HepG2 (cell line): ENCODE data around the gene CSRP3. TPM values are rescaled to one million over a fixed set of nuclear protein-coding genes. Genes with fewer than 3 reads are reported as not detected.

Experiments used
- ADNP ChIP-seq: sonication (generic); formaldehyde crosslinking; IDR thresholded peaks from 2 replicates; pipeline ENCODE4 v1.4.0; 2020; ENCODE audit warnings: missing genetic modification reagents
- ARNT ChIP-seq: fragments of 450-650 bp; IDR thresholded peaks from 2 replicates; pipeline ENCODE4 v1.6.1; 2017
- BORCS8-MEF2B ChIP-seq: sonication (generic); formaldehyde crosslinking; IDR thresholded peaks from 2 replicates; pipeline ENCODE4 v1.8.0; 2022; ENCODE audit warnings: mild to moderate bottlenecking, missing genetic modification reagents
- CHCHD3 ChIP-seq: sonication (generic); formaldehyde crosslinking; IDR thresholded peaks from 2 replicates; pipeline ENCODE4 v1.8.0; 2022; ENCODE audit warnings: mild to moderate bottlenecking, missing genetic modification reagents, moderate library complexity
- ERF ChIP-seq: IDR thresholded peaks from 2 replicates; pipeline ENCODE4 v1.6.1; 2018; ENCODE audit warnings: missing biosample characterization, missing genetic modification reagents
- FOXA1 ChIP-seq, 2 experiments: fragments of 450-650 bp in 1 of 2; sonication (generic) in 1 of 2; formaldehyde crosslinking in 1 of 2; IDR thresholded peaks; 2 replicates each; pipeline versions ENCODE4 v1.4.0 to v1.6.1; 2016 to 2020; ENCODE audit warnings: missing genetic modification reagents in 1 of 2
- KMT2A ChIP-seq: sonication (generic); formaldehyde crosslinking; IDR thresholded peaks from 2 replicates; pipeline ENCODE4 v1.4.0; 2020; ENCODE audit warnings: missing genetic modification reagents
- MED8 ChIP-seq: sonication (generic); formaldehyde crosslinking; IDR thresholded peaks from 2 replicates; pipeline ENCODE4 v1.8.1; 2023; ENCODE audit warnings: mild to moderate bottlenecking, missing genetic modification reagents; ENCODE audit not compliant: insufficient replicate concordance
- NR1H2 ChIP-seq: sonication (generic); formaldehyde crosslinking; IDR thresholded peaks from 2 replicates; pipeline ENCODE4 v1.8.1; 2022; ENCODE audit warnings: low read depth, missing genetic modification reagents, borderline replicate concordance
- NR2F6 ChIP-seq, 2 experiments: IDR thresholded peaks; 2 replicates each; pipeline ENCODE4 v1.6.1; 2016; ENCODE audit warnings: antibody characterized with exemption in 1 of 2, mild to moderate bottlenecking in 1 of 2
- POGZ ChIP-seq: sonication (generic); formaldehyde crosslinking; IDR thresholded peaks from 2 replicates; pipeline ENCODE4 v1.4.0; 2020; ENCODE audit warnings: mild to moderate bottlenecking, missing genetic modification reagents
- RCOR2 ChIP-seq: IDR thresholded peaks from 2 replicates; pipeline ENCODE4 v1.6.1; 2016; ENCODE audit warnings: missing biosample characterization, missing genetic modification reagents
- RXRA ChIP-seq: sonication (generic); formaldehyde crosslinking; IDR thresholded peaks from 2 replicates; pipeline ENCODE4 v1.5.1; 2020; ENCODE audit warnings: missing genetic modification reagents
- SP1 ChIP-seq, 2 experiments: fragments of 450-650 bp in 1 of 2; sonication (generic) in 1 of 2; formaldehyde crosslinking in 1 of 2; IDR thresholded peaks; 2 replicates each; pipeline versions ENCODE4 v1.4.0 to v1.6.1; 2016 to 2020; ENCODE audit warnings: missing genetic modification reagents in 1 of 2
- SP2 ChIP-seq: sonication (generic); formaldehyde crosslinking; IDR thresholded peaks from 2 replicates; pipeline ENCODE4 v1.5.1; 2020; ENCODE audit warnings: mild to moderate bottlenecking, missing genetic modification reagents
- TRIM24 ChIP-seq: sonication (generic); formaldehyde crosslinking; IDR thresholded peaks from 2 replicates; pipeline ENCODE4 v1.8.0; 2022; ENCODE audit warnings: mild to moderate bottlenecking, missing genetic modification reagents
- ZFX ChIP-seq: sonication (generic); formaldehyde crosslinking; IDR thresholded peaks from 2 replicates; pipeline ENCODE4 v1.4.0; 2020; ENCODE audit warnings: mild to moderate bottlenecking, low read depth, missing genetic modification reagents, moderate library complexity
- ZNF362 ChIP-seq: sonication (generic); formaldehyde crosslinking; IDR thresholded peaks from 2 replicates; pipeline ENCODE4 v1.4.0; 2020; ENCODE audit warnings: missing genetic modification reagents, mild to moderate bottlenecking, borderline replicate concordance
- ZNF460 ChIP-seq: sonication (generic); formaldehyde crosslinking; IDR thresholded peaks from 2 replicates; pipeline ENCODE4 v1.5.1; 2020; ENCODE audit warnings: missing genetic modification reagents, mild to moderate bottlenecking, borderline replicate concordance
- ZNF546 ChIP-seq: sonication (generic); formaldehyde crosslinking; conservative IDR thresholded peaks from 2 replicates; pipeline ENCODE4 v1.8.1; 2023; ENCODE audit warnings: mild to moderate bottlenecking, missing genetic modification reagents
- ZNF547 ChIP-seq: sonication (generic); formaldehyde crosslinking; IDR thresholded peaks from 2 replicates; pipeline ENCODE4 v1.5.1; 2020; ENCODE audit warnings: mild to moderate bottlenecking, missing genetic modification reagents
- polyA plus RNA-seq, 8 experiments: library from polyadenylated mRNA; depleted of rRNA in 3 of 8; stranded (reverse) in 7 of 8; unstranded in 1 of 8; fragments of >200 nt; fragmentation: Illumina TruSeq in 4 of 8; extraction: Trizol in 4 of 8; gene quantifications; 2 replicates each; pipeline versions ENCODE4 v1.2.1 to v1.2.3, GENCODE V29; 2011 to 2016; ENCODE audit warnings: low read depth in 4 of 8, missing spikeins in 1 of 8, mixed read lengths in 1 of 8; ENCODE audit not compliant: insufficient read depth in 1 of 8
- total RNA-seq, 5 experiments: library from RNA; depleted of rRNA; stranded (reverse); fragments of >200 nt; fragmentation: Illumina TruSeq; extraction: Trizol; gene quantifications; 2 replicates each; pipeline ENCODE4 v1.2.3, GENCODE V29; 2016; ENCODE audit warnings: low read depth in 1 of 5
- TF ChIP-seq, protein P1 (sequence below): IDR thresholded peaks from 2 replicates; pipeline ENCODE4 v1.6.1; 2016; ENCODE audit warnings: mild to moderate bottlenecking, missing biosample characterization, missing genetic modification reagents
- TF ChIP-seq, protein P2 (sequence below): sonication (generic); formaldehyde crosslinking; IDR thresholded peaks from 2 replicates; pipeline ENCODE4 v1.5.1; 2020; ENCODE audit warnings: missing genetic modification reagents, mild to moderate bottlenecking, borderline replicate concordance
- TF ChIP-seq, protein P3 (sequence below): sonication (generic); formaldehyde crosslinking; IDR thresholded peaks from 2 replicates; pipeline ENCODE4 v1.5.0; 2020; ENCODE audit warnings: mild to moderate bottlenecking, missing genetic modification reagents

The CSRP3 gene
- total and polyA plus RNA-seq, 2 of the 13 experiments (the other 11 are each of a cell fraction or from before 2014, with no cell fraction given) = not detected

DNA sequence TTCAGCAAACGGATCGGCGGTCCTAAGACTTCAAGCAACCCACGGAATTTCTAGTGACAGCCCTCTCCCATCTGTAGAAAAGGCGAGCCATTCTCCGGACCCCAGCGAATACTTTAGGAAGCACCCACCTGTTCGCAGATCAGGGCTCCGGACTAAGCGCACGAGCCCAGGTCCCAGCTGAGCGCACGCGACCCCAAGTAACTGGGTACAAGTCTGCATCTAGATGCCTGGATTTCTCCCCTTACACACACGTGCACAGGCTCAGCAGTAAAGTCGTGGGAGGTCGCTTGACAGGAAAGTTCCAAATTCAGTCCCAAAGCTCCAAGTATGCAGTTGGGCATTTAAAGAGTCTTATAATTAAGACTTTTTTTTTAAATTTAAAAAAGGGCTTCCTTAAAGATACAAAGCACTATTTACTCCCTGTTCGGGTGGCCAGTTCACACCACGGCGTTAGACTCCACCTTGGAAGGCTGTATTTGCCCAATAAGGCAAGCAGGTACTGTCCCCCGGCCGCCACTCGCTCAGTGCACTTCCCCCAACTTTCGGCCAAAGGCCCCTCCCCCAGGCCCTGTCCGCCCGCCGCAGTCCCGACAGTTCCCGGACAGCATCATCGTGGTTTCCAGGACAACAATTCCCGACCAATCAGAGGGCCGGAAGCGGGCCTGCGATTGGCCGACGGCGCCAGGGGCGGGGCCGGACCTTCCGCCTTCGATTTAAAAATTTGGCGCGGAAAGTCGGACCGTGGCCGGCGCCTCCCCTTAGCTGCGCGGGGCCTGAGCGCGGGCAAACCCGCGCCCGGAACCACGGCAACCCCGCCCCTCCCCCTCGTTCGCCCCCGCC is 38.9 kb upstream of the CSRP3 start, which contains the start of gene E2F8 (continued):
- TF ChIP-seq RCOR2 (CRISPR knock-in tag) (no peak), SP1 (IDR thresholded peaks at IDR 0.05) (no peak), SP1 (CRISPR knock-in tag; IDR thresholded peaks at IDR 0.05) (peak; percentile 75), SP2 (peak; percentile 81), ADNP (CRISPR knock-in tag) (no peak), NR2F6 (IDR thresholded peaks at IDR 0.05) (no peak), NR2F6 (CRISPR knock-in tag; IDR thresholded peaks at IDR 0.05) (no peak), FOXA1 (IDR thresholded peaks at IDR 0.05) (no peak), FOXA1 (CRISPR knock-in tag; IDR thresholded peaks at IDR 0.05) (no peak), CHCHD3 (CRISPR knock-in tag) (no peak), ERF (CRISPR knock-in tag) (no peak), MED8 (CRISPR knock-in tag) (no peak), ZFX (CRISPR knock-in tag) (peak; percentile 44), RXRA (CRISPR knock-in tag) (no peak), BORCS8-MEF2B (CRISPR knock-in tag) (peak; percentile 69; the same call in 1 of the 2 replicates), NR1H2 (CRISPR knock-in tag) (no peak), ZNF362 (CRISPR knock-in tag) (no peak), POGZ (CRISPR knock-in tag) (peak; percentile 37; the same call in 1 of the 2 replicates), ZNF546 (CRISPR knock-in tag) (no peak), KMT2A (CRISPR knock-in tag) (peak; percentile 80), ZNF547 (CRISPR knock-in tag) (no peak), ZNF460 (CRISPR knock-in tag) (no peak), ARNT (no peak), TRIM24 (CRISPR knock-in tag) (0 out of 2 replicates have a peak, but pooled peaks have one; percentile 20)
- TF ChIP-seq, protein P1, sequence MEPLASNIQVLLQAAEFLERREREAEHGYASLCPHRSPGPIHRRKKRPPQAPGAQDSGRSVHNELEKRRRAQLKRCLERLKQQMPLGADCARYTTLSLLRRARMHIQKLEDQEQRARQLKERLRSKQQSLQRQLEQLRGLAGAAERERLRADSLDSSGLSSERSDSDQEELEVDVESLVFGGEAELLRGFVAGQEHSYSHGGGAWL (CRISPR knock-in tag) = no peak
- TF ChIP-seq, protein P2, sequence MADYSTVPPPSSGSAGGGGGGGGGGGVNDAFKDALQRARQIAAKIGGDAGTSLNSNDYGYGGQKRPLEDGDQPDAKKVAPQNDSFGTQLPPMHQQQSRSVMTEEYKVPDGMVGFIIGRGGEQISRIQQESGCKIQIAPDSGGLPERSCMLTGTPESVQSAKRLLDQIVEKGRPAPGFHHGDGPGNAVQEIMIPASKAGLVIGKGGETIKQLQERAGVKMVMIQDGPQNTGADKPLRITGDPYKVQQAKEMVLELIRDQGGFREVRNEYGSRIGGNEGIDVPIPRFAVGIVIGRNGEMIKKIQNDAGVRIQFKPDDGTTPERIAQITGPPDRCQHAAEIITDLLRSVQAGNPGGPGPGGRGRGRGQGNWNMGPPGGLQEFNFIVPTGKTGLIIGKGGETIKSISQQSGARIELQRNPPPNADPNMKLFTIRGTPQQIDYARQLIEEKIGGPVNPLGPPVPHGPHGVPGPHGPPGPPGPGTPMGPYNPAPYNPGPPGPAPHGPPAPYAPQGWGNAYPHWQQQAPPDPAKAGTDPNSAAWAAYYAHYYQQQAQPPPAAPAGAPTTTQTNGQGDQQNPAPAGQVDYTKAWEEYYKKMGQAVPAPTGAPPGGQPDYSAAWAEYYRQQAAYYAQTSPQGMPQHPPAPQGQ (CRISPR knock-in tag) = no peak
- TF ChIP-seq, protein P3, sequence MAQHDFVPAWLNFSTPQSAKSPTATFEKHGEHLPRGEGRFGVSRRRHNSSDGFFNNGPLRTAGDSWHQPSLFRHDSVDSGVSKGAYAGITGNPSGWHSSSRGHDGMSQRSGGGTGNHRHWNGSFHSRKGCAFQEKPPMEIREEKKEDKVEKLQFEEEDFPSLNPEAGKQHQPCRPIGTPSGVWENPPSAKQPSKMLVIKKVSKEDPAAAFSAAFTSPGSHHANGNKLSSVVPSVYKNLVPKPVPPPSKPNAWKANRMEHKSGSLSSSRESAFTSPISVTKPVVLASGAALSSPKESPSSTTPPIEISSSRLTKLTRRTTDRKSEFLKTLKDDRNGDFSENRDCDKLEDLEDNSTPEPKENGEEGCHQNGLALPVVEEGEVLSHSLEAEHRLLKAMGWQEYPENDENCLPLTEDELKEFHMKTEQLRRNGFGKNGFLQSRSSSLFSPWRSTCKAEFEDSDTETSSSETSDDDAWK (CRISPR knock-in tag) = no peak
